ENCODE data around the gene CHD2.

GRCh38 chr15:93042691-93043378, 142.7 kb downstream of the CHD2 start:
- TF ChIP-seq JUN (IDR thresholded peaks at IDR 0.05), result no peak
- TF ChIP-seq CTCF (IDR thresholded peaks at IDR 0.05), result no peak
- TF ChIP-seq HDAC2 (IDR thresholded peaks at IDR 0.05), result no peak
- TF ChIP-seq POLR2A (IDR thresholded peaks at IDR 0.05; ENCODE audit: low read length), result no peak
- TF ChIP-seq MAFK (IDR thresholded peaks at IDR 0.05; ENCODE audit: partially characterized antibody), result no peak
- TF ChIP-seq RAD21 (conservative IDR thresholded peaks at IDR 0.05 in 1 of 2, IDR thresholded peaks at IDR 0.05 in 1 of 2), result no peak
- no peak for TF ChIP-seq CEBPB (IDR thresholded peaks at IDR 0.05)
- TF ChIP-seq ESRRA (IDR thresholded peaks at IDR 0.05; ENCODE audit: borderline replicate concordance, low read length), result no peak
- TF ChIP-seq JUNB (IDR thresholded peaks at IDR 0.05), result no peak
- TF ChIP-seq ZFP36 (IDR thresholded peaks at IDR 0.05; ENCODE audit: borderline replicate concordance, partially characterized antibody), result no peak
- no peak for TF ChIP-seq EHMT2 (IDR thresholded peaks at IDR 0.05; ENCODE audit: low read depth)
- TF ChIP-seq USF2 (IDR thresholded peaks at IDR 0.05), result no peak

All from A549 (cell line).